GM19467 (cell line): ENCODE data around the gene NHP2.

Source experiments
- ATAC-seq: cut with Tn5 transposase; IDR thresholded peaks from one replicate; pipeline ENCODE4 v1.9.1; 2021; ENCODE audit warnings: mild to moderate bottlenecking, moderate library complexity; ENCODE audit not compliant: unreplicated experiment

Gene NHP2

DNA sequence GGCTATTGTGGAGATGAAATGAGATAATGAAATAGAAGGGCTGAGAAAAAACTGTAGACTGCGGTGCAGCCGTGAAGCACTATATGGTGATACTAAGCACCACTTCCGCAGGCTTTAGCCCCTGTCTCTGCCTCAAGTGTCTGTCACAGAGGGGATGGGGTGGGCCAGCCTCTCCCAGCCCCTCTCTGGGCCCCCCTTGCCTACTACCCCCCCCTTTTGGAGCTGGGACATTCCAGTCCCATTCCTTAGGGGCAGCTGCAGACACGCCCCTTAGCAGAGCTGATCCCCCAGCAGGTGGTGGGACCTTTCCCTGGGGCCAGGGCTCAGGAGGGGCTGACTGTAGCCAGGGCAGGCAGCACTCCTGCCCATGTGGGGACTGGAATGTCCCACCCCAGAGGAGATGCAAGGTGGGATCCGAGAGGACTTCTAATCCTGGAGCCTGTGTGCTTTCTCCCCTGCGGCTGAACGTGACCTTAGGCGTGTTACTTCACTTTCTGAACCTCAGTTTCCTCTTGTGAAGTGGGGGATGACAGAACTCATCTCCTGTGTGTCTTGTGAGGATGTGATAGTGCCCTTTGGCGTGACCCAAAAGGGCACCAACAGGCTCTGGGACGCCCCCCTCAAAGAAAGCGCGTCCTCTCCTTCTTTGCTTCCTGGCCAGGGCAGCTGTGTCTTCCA is 38.4 kb downstream of the NHP2 start:
- ATAC-seq: no peak

DNA sequence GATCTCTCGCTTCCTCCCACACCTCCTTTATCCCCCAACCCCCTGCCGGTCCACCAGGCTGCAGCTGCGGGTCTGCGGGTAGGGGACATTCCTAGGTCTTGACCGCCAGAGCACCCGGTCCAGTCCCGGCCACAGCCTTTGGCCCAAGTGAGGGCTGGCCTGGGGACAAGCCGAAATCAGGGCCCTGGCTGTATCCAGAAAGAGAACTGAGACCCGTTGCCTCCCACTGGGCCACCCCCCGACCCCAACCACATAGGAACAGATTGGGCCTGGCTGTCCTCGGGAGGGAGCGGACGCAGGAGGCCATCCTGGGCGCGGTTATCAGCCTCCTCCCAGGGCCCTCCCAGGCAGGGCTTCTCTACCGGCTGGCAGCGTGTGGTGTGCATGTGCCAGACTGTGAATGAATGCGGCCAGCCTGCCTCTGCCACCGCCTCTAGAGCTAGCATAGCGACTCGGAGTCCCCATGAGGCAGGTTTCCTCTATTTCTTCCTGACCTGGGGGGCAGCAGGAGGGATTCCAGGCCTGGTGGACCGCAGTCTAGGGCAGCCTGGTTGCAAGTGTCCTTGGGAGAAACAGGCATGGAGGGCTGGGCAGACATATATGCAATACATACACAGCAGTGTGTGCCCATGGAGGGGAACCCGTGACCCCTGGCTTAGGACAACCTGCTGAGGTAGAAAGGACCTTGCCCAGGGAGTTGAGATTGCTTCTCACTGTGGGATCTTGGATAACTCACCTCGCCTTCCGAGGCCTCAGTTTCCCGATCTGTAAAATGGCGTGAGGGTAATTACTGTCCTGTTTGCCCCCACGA is 39.2 kb downstream of the NHP2 start:
- no peak for ATAC-seq

DNA sequence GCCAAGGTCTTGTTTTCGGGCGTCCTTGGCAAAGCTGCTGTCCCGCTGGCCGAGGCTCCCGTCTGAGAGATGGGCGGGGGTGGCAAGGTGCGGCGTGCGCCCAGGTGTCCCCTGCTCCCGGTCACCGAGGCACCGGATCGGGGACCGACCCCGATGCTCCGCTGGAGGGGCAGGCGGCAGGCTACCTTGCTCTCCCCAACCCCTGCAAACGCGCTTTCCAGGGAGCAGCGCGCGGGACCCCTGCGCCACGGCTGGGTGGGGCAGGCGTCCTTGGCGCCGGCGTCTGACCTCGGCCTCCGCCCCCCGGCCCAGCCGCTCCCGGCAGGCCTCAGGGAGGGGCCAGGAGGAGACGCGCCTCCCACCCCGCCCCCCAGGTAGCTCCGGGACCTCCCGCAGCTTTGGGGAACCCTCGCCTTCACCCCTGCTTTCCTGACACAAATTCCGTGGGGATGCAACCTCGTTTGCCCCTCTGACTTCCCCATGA is 39.8 kb downstream of the NHP2 start:
- ATAC-seq: no peak

DNA sequence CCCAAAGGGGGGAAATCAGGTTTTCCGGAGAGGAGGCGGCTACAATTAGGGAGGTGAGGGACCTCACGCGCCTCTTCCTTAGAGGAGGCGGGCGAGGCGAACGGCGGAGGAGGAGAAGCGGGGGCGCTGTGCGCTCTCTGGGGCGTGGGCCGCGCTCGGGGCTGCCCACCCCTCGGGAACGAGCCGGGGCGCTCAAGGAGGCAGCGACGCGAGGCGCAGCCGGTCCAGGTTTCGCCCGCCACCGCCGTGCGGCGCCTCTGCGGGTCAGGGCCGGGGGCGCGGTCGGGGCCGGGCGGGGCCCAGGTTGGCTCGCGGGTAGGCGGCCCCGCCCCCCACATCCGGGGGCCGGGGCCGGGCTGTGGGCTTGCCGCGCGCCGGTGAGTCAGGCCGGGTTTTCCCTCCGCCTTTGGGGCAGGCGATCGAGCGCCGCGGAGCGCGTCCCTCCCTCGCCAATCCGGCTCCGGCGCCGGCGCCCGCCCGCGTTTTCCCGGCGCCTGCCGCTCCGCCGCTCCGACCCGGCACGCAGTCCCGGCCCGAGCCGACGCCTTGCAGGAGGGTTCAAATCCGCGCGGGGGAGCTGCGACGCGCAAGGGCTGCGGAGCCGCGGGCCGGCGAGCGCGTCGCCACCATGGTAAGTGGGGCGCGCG is 40.4 kb downstream of the NHP2 start, which contains the start of gene N4BP3:
TSS of gene N4BP3 (plus strand) at position 392 of the 647 bp plus-strand sequence. CDS start 6,052 bp downstream, outside the sequence.
- peak; percentile 66 for ATAC-seq

DNA sequence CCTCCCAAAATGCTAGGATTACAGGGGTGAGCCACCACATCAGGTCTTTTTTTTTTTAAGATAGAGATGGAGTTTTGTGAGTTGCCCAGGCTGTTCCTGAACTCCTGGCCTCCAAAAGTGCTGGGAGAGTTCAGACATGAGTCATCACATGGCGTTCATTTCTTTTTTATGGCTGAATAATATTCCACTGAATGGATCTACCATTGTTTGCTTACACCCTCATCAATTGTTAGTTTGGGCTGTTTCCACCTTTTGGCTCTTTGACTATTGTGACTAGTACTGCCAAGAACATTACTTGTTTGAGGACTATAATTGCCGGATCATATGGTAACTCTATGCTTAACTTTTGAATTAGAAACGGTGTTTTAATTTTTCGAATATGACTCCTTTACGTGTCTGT is 41.1 kb downstream of the NHP2 start:
- ATAC-seq: no peak

DNA sequence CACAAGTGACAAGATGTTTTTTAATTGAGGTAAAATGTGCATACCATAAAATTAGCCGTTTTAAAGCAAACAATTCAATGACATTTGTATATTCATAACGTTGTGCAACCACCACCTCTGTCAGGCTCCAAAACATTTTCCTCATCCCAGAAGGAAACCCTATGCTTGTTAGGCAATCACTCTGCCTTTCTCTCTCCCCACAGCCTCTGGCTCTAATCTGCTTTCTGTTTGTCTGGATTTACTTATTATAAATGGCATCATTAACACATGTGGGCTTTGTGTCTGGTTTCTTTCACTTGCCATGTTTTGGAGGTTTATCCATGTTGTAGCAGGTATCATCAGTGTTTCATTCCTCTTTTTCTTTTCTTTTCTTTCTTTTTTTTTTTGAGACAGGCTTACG is 41.8 kb downstream of the NHP2 start:
- no peak for ATAC-seq

DNA sequence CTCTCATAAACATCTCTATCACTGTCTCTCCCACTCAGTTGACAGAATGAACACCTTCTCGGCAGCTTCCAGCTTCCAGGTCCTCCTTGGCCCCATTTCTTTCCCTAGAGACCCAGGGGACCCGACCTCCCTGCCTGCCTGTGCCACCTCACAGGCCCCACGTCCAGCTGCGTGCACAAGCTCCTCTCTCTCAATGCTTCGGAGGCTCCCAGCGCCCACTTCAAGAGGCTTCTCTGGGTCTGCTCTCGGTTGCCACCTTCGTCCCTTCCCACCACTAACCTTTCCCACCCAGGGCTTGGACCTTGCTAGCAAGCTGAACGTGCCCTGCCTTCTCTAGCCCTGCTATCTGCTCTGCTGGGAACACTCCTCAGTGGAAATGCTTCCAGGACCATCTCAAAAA is 43.2 kb downstream of the NHP2 start:
- ATAC-seq: no peak

DNA sequence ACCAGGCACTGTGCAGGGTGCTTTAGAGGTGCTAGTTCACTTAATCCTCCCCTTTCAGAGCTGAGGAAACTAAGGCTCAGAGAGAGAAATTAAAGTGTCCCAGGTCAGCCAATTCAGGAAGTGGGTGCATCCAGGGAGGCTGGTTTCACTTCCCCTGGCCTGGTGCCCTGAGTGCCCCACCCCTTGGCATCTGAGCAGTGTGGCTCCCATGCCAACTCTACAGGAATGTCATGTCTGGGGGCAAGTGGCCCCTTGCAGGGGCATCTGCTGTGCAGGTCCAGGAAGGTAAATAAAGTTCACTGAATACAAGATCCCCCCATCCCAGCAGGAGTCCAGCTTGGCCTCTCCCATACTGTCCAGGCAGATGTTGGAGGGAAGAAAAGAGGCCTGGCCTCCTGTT is 44.7 kb downstream of the NHP2 start:
- no peak for ATAC-seq

DNA sequence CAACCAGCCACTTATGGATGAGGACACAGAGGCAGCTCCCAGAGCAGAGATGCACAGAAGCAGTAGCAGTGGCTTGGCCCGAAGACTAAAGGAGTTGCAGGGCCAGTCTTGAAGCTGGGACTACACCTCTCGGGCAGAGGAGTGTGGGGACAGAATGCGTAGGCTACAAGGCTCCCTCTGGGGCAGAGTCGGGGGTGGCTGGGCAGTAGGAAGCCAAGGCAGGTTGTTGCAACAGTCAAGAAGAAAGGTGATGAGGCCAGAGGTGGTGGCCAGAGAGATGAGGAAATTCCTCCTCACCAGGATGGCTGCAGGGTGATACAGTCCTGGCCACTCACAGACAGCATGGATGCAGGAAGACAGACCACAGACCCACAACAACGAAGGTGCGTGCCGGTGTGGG is 45.2 kb downstream of the NHP2 start:
- ATAC-seq: no peak

DNA sequence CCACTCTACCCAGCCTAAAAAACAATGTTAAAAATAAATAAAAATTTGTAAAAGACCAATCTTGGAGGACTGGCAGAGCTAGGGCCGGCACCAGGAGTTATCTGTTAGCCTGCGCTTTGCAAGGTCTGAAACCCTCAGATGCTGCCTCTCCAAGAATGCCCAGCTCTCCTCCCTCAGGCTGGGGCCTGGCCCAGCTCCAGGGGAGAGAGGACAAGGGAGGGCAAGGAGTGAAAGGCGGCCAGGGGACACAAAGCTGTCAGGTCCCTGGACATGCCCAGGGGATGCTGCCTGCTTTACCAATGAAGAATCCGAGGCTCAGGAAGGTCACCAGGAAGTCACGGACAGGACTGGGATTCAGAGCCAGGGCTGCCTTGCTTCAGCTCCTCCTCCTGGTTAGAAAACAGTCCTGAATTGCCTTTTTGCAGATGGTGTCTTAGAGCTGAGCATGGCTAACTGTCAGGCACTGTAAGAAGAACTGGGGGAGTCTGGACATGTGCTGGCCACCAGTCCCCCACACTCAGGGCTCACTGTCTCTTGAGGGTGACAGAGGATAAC is 45.9 kb downstream of the NHP2 start:
- no peak for ATAC-seq

DNA sequence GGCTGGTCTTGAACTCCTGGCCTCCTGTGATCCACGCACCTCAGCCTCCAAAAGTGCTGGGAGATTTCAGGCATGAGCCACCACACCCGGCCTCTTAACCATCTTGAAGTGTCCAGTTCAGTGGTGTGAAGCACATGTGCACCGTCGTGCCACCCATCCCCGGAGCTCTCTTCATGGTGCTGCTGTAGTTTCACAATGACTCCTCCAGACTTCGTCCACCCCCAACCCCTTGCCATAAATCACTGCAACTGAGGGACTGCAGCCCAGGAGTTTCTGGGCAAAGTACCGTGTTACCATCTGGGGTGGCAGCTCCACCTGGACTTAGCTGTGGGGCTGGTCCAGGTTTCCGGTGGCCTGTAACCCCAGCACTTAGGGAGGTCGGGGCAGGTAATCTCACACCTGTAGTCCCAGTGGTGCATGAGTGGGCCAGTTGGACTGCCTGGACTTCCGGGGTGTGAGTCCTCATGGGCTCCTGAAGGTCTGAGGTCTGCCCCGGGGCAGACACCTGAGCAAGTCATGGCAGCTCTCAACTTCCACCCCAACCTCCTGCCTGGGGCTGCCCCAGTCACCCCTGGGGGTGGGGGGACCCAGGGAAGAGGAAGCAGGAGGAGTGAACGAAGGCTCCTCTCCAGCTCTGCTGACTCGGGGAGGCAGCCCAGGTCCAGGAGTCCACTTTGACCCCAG is 47.0 kb downstream of the NHP2 start:
- peak; percentile 66 for ATAC-seq

DNA sequence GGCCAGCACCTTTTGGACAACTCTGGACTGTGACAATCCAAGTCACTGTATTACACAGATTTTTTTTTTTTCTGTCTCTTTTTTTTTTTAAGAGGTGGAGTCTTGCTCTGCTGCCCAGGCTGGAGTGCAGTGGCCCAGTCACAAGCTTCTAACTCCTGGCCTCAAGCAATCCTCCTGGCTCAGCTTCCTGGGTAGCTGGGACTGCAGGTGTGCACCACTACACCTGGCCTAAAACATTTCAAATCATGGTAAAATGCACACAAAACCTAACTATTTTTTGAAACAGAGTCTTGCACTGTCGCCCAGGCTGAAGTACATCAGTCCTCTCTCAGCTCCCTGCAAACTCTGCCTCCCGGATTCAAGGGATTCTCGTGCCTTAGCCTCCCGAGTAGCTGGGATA is 47.6 kb downstream of the NHP2 start:
- ATAC-seq: no peak

DNA sequence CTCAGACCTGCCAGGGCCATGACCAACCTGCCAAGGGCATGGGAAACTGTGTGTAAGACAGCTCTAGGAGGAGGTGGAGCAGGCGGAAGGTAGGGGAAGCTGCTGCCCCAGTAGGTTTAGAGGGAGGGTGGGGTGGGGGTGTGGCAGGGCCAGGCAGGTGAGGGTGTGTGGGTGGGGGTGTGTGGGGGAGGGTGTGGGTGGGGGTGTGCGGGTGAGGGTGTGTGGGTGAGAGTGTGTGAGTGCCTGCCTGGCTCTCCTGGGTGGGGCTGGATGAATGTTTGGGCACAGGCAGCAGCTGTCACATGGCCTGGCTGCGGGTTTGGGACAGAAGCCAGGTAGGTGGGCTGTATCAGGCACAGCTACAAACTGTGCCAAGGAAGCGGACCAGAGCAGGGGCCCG is 49.2 kb downstream of the NHP2 start:
- no peak for ATAC-seq

DNA sequence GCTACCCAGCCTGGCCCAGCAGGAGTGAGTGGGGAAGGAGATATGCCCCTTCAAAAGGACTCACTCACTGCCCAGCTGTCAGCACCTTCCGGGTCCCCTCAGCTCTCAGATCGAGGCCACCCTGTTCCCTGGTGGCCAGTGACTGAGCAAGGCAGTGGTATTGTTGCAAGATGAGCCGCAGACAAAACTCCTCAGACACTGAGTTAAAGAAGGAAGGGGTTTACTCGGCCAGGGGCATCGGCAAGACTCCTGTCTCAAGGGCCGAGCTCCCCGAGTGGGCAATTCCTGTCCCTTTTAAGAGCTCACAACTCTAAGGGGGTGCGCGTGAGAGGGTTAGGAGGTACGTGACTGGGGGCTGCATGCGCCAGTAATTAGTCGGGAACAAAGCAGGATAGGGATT is 50.1 kb downstream of the NHP2 start:
- no peak for ATAC-seq
